Measurements from ENCODE around the gene SUPT5H.

SUPT5H gene

DNA sequence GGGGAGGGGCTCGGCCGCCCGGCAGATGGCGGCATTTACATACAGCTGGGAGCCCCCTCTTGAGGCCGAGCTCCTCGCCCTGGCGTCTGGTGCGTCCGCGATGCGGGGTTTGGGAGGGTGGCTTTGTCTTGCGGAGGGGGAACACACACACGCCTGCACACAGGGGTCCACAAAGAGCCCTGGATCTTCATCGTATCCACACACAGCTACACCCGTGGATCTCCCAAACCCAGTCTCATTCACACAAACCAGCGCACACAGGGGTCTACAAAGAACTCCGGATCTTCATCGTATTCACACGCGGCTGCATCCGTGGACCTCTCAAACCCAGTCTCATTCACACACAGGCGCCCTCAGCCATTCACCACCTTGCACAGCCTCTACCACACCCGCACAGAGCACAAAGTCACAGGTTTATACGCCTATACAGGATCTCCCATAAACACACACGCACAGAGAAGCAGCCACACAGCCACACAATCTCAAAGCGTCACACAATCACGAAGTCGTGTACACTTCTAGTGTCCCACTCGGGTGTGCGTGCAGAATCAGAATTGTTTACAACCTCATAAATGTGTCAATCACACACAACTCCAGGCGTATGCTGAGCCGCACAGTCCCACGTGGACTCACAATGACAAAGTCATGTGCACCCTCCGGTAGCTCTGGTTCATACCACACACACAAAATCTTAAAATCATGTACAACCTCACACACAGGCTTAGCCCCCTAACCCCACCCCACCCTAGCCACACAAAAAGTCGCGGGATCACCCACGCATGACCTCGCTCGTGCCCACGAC is 52.8 kb downstream of the SUPT5H start:
- peak; percentile 71 for DNase-seq (ENCODE audit: low spot score)
- in situ Hi-C loops (cut with MboI; ENCODE audit: low pct_unique_long_range_greater_than_20kb, low sequenced_read_pairs, unreplicated experiment): no loop called here
- TF ChIP-seq, protein P1, sequence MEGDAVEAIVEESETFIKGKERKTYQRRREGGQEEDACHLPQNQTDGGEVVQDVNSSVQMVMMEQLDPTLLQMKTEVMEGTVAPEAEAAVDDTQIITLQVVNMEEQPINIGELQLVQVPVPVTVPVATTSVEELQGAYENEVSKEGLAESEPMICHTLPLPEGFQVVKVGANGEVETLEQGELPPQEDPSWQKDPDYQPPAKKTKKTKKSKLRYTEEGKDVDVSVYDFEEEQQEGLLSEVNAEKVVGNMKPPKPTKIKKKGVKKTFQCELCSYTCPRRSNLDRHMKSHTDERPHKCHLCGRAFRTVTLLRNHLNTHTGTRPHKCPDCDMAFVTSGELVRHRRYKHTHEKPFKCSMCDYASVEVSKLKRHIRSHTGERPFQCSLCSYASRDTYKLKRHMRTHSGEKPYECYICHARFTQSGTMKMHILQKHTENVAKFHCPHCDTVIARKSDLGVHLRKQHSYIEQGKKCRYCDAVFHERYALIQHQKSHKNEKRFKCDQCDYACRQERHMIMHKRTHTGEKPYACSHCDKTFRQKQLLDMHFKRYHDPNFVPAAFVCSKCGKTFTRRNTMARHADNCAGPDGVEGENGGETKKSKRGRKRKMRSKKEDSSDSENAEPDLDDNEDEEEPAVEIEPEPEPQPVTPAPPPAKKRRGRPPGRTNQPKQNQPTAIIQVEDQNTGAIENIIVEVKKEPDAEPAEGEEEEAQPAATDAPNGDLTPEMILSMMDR (IDR thresholded peaks at IDR 0.05; ENCODE audit: extremely low read depth, insufficient read depth, missing control alignments): peak; percentile 24

- no peak for DNase-seq (ENCODE audit: low spot score)
- TF ChIP-seq, protein P1 (IDR thresholded peaks at IDR 0.05; ENCODE audit: extremely low read depth, insufficient read depth, missing control alignments): no peak
- in situ Hi-C loops (cut with MboI; ENCODE audit: low pct_unique_long_range_greater_than_20kb, low sequenced_read_pairs, unreplicated experiment): no loop called here
These were observed 53.6 kb downstream of the SUPT5H start, which contains the start of gene DLL3 for GRCh38 chr19:39498798-39499642. DLL3 (plus strand) TSS chr19:39498947; CDS start chr19:39498975, 28 bp downstream.

GRCh38 chr19:39499932-39500331 is 54.5 kb downstream of the SUPT5H start:
- in situ Hi-C loops (cut with MboI; ENCODE audit: low pct_unique_long_range_greater_than_20kb, low sequenced_read_pairs, unreplicated experiment): no loop called here
- TF ChIP-seq, protein P1 (IDR thresholded peaks at IDR 0.05; ENCODE audit: extremely low read depth, insufficient read depth, missing control alignments): no peak

GRCh38 chr19:39500543-39500942 is 55.2 kb downstream of the SUPT5H start:
- TF ChIP-seq, protein P1 (IDR thresholded peaks at IDR 0.05; ENCODE audit: extremely low read depth, insufficient read depth, missing control alignments): no peak
- no peak for DNase-seq (ENCODE audit: low spot score)
- in situ Hi-C loops (cut with MboI; ENCODE audit: low pct_unique_long_range_greater_than_20kb, low sequenced_read_pairs, unreplicated experiment): no loop called here

More at GRCh38 chr19:39499932-39500331, 54.5 kb downstream of the SUPT5H start:
- DNase-seq (ENCODE audit: low spot score): no peak

DNA sequence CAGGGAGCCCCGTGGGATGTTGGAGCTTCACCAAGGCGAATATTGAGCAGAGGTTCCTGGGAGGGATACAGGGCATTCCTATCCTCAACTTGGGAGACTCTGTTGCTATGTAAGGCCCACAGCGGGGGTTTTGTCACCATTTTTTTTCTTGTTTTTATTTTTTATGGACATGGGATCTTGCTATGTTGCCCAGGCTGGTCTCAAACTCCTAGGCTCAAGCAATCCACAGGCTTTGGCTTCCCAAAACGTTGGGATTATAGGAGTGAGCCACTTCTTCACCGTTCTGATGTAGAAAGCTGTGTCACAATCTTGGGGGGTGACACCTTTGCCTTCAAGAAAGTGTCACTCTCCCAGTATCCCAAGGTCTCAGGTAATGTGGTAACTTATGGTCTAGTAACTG is 56.0 kb downstream of the SUPT5H start:
- DNase-seq (ENCODE audit: low spot score): no peak
- in situ Hi-C loops (cut with MboI; ENCODE audit: low pct_unique_long_range_greater_than_20kb, low sequenced_read_pairs, unreplicated experiment): no loop called here
- TF ChIP-seq, protein P1 (IDR thresholded peaks at IDR 0.05; ENCODE audit: extremely low read depth, insufficient read depth, missing control alignments): no peak

DNA sequence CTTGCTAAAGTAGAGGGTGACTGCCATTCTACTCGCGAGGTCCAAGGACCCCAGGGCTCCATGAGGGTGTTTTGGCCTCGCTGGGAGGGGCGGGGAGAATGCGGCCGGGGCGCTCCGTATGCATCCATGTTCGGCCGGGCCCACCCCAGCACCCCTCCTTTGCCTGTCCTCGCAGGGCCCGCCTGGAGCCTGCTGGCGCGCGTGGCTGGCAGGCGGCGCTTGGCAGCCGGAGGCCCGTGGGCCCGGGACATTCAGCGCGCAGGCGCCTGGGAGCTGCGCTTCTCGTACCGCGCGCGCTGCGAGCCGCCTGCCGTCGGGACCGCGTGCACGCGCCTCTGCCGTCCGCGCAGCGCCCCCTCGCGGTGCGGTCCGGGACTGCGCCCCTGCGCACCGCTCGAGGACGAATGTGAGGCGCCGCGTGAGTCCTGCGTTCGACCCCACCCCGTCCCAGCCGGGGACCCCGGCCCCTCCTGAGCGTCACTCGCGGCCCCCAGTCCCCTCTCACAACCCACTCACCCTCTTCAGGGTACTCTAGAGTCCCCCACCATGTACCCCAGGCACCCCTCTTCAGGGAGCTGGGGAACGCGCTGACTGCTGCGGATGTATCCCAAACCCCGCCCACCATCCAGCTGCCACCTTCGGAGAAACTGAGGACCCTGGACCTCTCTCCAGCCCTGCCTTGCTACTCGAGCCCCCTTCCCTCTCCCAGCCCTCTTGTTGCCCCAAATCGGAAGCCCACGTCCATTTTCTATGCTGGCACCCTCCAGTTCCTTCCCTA is 57.4 kb downstream of the SUPT5H start:
- TF ChIP-seq, protein P1 (IDR thresholded peaks at IDR 0.05; ENCODE audit: extremely low read depth, insufficient read depth, missing control alignments): peak; percentile 95
- DNase-seq (ENCODE audit: low spot score): peak; percentile 91
- in situ Hi-C loops (cut with MboI; ENCODE audit: low pct_unique_long_range_greater_than_20kb, low sequenced_read_pairs, unreplicated experiment): no loop called here
